Prostate gland (tissue), 2 donors: ENCODE results near the gene MTHFD2L.

ENCODE experiments used
- POLR2A ChIP-seq: fragments of 450-650 bp; IDR thresholded peaks from one replicate; pipeline ENCODE4 v1.6.1; 2016; ENCODE audit warnings: antibody characterized with exemption, mild to moderate bottlenecking
- POLR2AphosphoS5 ChIP-seq: sonication (generic); formaldehyde crosslinking; IDR thresholded peaks from one replicate; pipeline ENCODE4 v1.6.1; 2017; ENCODE audit warnings: antibody characterized with exemption
- TF ChIP-seq, protein P1 (sequence below), 4 experiments: fragments of 200-600 bp in 2 of 4; fragments of 450-650 bp in 2 of 4; sonication (generic) in 2 of 4; IDR thresholded peaks; 1 replicate in 3 of 4; 2 replicates in 1 of 4; pipeline ENCODE4 v1.5.1; 2016 to 2019; ENCODE audit warnings: antibody characterized with exemption in 4 of 4, mild to moderate bottlenecking in 2 of 4, moderate library complexity in 2 of 4

DNA sequence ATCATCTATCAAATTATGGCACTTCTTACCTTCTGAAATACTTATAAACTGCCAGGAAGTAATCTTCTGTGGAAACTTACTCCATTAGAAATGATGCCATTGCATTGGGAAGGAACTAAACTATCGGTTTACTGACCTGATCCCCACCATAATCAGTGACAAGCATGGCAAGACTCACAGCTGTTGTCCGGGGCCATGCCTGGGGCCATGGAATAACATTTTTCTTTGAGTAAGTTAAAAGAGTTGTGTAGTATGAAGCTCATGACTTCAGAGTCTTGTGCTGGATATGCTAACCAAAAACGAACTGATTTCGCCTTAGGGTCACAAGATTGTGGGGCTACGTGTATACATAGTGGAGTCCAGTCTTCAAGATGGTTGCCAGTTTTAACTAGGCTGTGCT lies 15.4 kb downstream of the MTHFD2L start:
- TF ChIP-seq, protein P1, sequence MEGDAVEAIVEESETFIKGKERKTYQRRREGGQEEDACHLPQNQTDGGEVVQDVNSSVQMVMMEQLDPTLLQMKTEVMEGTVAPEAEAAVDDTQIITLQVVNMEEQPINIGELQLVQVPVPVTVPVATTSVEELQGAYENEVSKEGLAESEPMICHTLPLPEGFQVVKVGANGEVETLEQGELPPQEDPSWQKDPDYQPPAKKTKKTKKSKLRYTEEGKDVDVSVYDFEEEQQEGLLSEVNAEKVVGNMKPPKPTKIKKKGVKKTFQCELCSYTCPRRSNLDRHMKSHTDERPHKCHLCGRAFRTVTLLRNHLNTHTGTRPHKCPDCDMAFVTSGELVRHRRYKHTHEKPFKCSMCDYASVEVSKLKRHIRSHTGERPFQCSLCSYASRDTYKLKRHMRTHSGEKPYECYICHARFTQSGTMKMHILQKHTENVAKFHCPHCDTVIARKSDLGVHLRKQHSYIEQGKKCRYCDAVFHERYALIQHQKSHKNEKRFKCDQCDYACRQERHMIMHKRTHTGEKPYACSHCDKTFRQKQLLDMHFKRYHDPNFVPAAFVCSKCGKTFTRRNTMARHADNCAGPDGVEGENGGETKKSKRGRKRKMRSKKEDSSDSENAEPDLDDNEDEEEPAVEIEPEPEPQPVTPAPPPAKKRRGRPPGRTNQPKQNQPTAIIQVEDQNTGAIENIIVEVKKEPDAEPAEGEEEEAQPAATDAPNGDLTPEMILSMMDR (IDR thresholded peaks at IDR 0.05): no peak
- TF ChIP-seq POLR2A (no peak), POLR2AphosphoS5 (no peak)
